K562 (cell line): ENCODE results near the gene CUX1. TPM values are rescaled to one million over a fixed set of nuclear protein-coding genes. Genes with fewer than 3 reads are reported as not detected.
A peak's percentile ranks its signal among the peaks of the same experiment; 100 is the strongest.

Experiments used
- ATAC-seq: fragments of 200-7000 bp; cut with Tn5 transposase; 3 replicates; pipeline ENCODE4 v1.9.1; 2020; ENCODE audit warnings: moderate library complexity
- BruUV-seq: library from RNA; stranded (reverse); fragments of 400-500 nt; replicated peaks from 2 replicates; lab custom pipeline; 2021; lab: Mats Ljungman, UMichigan
- CTCF ChIA-PET: fragments of 300-600 bp; formaldehyde crosslinking; extraction: SDS; loops from one replicate; lab custom pipeline; 2021; ENCODE audit warnings: low intra/inter-chr PET ratio; lab: Yijun Ruan, JAX
- POLR2A ChIA-PET: fragments of 300-600, 350-650 bp; sonication (Branson Sonifier 250); formaldehyde crosslinking; extraction: SDS; loops from one replicate; lab custom pipeline; 2021; ENCODE audit warnings: antibody characterized with exemption, inconsistent platforms; lab: Yijun Ruan, JAX
- DNase-seq, 4 experiments: peaks; one replicate each; pipeline versions ENCODE4 v3.0.0 to v3.0.0-alpha.2; 2011 to 2018; ENCODE audit warnings: low spot score in 3 of 4, mixed read lengths in 3 of 4; ENCODE audit errors: extremely low read depth in 1 of 4
- FAIRE-seq: peaks from 2 replicates; lab custom pipeline; 2011; peaks lifted over from hg19 to GRCh38; lab: Jason Lieb, UNC
- H2AFZ ChIP-seq: 2 replicates; pipeline ENCODE4 v1.6.0; 2011; ENCODE audit warnings: low read depth, low read length, control low read depth, inconsistent platforms
- H3K27ac ChIP-seq: fragments of 200-600 bp; 3 replicates; pipeline ENCODE4 v1.8.0; 2011; ENCODE audit warnings: low read depth, mild to moderate bottlenecking, control low read depth, inconsistent platforms, low read length, moderate library complexity, mixed read lengths; ENCODE audit errors: extremely low read depth
- H3K27me3 ChIP-seq, 2 experiments: fragments of 300-600 bp in 1 of 2; 2 replicates in 1 of 2; 3 replicates in 1 of 2; pipeline versions ENCODE4 v1.6.0 to v1.8.0; 2011; ENCODE audit warnings: inconsistent platforms in 2 of 2, low read length in 2 of 2, mild to moderate bottlenecking in 1 of 2, mixed read lengths in 1 of 2, moderate library complexity in 1 of 2; ENCODE audit not compliant: control insufficient read depth in 2 of 2, insufficient read depth in 2 of 2
- H3K36me3 ChIP-seq: fragments of 300-600 bp; 3 replicates; pipeline ENCODE4 v1.8.0; 2011; ENCODE audit warnings: mild to moderate bottlenecking, low read length, inconsistent platforms; ENCODE audit not compliant: control insufficient read depth, insufficient read depth
- H3K4me1 ChIP-seq, 2 experiments: fragments of 200-600 bp in 1 of 2; replicated peaks in 1 of 2; 2 replicates in 1 of 2; 3 replicates in 1 of 2; pipeline versions ENCODE4 v1.5.1 to v1.8.0; 2011; ENCODE audit warnings: inconsistent platforms in 2 of 2, low read length in 2 of 2, mild to moderate bottlenecking in 1 of 2, mixed read lengths in 1 of 2, moderate library complexity in 1 of 2; ENCODE audit not compliant: control insufficient read depth in 2 of 2, insufficient read depth in 2 of 2
- H3K4me2 ChIP-seq: 2 replicates; pipeline ENCODE4 v1.6.1; 2011; ENCODE audit warnings: low read length, control low read depth, inconsistent platforms, mixed read lengths; ENCODE audit not compliant: insufficient read depth
- H3K4me3 ChIP-seq: fragments of 200-600 bp; sonication (generic), shearing (Covaris generic); 2 replicates; pipeline ENCODE4 v1.5.1; 2016; ENCODE audit warnings: control low read depth, inconsistent platforms
- H3K79me2 ChIP-seq: fragments of 200-600 bp; 3 replicates; pipeline ENCODE4 v1.8.0; 2011; ENCODE audit warnings: low read length, inconsistent platforms; ENCODE audit not compliant: control insufficient read depth, insufficient read depth
- H3K9ac ChIP-seq, 2 experiments: 2 replicates each; pipeline versions ENCODE4 v1.6.0 to v1.6.1; 2011; ENCODE audit warnings: low read depth in 2 of 2, low read length in 2 of 2, control low read depth in 1 of 2, inconsistent platforms in 1 of 2, mild to moderate bottlenecking in 1 of 2, mixed read lengths in 1 of 2; ENCODE audit not compliant: insufficient read depth in 1 of 2
- H3K9me1 ChIP-seq: one replicate; pipeline ENCODE4 v1.6.0; 2011; ENCODE audit warnings: inconsistent platforms, mild to moderate bottlenecking, low read length, moderate library complexity; ENCODE audit not compliant: control insufficient read depth, insufficient read depth
- H3K9me3 ChIP-seq: replicated peaks from 2 replicates; pipeline ENCODE4 v1.5.1; 2011; ENCODE audit warnings: low read depth, low read length, inconsistent platforms; ENCODE audit not compliant: control insufficient read depth, insufficient read depth
- H4K20me1 ChIP-seq: replicated peaks from 2 replicates; pipeline ENCODE4 v1.6.1; 2011; ENCODE audit warnings: low read length, inconsistent platforms, mixed read lengths; ENCODE audit not compliant: control insufficient read depth, insufficient read depth
- CEBPB ChIP-seq: fragments of 450-650 bp; IDR thresholded peaks from 2 replicates; pipeline ENCODE4 v1.6.1; 2016; ENCODE audit warnings: missing genetic modification characterization, missing compliant biosample characterization
- CEBPG ChIP-seq, 3 experiments: fragments of 200-800 bp in 1 of 3; sonication (Bioruptor generic) in 1 of 3; sonication (generic) in 1 of 3; formaldehyde crosslinking in 1 of 3; IDR thresholded peaks in 2 of 3; conservative IDR thresholded peaks in 1 of 3; 2 replicates each; pipeline versions ENCODE4 v1.6.1 to v1.8.0; 2016 to 2022; ENCODE audit warnings: missing compliant biosample characterization in 2 of 3, missing genetic modification characterization in 2 of 3, mild to moderate bottlenecking in 1 of 3, missing genetic modification reagents in 1 of 3
- CREB1 ChIP-seq, 2 experiments: sonication (generic) in 1 of 2; formaldehyde crosslinking in 1 of 2; IDR thresholded peaks; 2 replicates each; pipeline versions ENCODE4 v1.6.1 to v1.8.0; 2012 to 2022; ENCODE audit warnings: inconsistent platforms in 1 of 2, mild to moderate bottlenecking in 1 of 2, missing genetic modification reagents in 1 of 2, moderate library complexity in 1 of 2
- ETV1 ChIP-seq: fragments of 450-650 bp; conservative IDR thresholded peaks from 2 replicates; pipeline ENCODE4 v1.6.1; 2016; ENCODE audit warnings: missing genetic modification characterization, control low read depth, low read depth, missing compliant biosample characterization
- HDGF ChIP-seq: fragments of 450-650 bp; IDR thresholded peaks from 2 replicates; pipeline ENCODE4 v1.6.1; 2016
- WGBS: fragments of 100-300 bp; shearing (Covaris generic); methylation state at CpG from one replicate; pipeline ENCODE4 v1.1.6; 2016; ENCODE audit warnings: low coverage, mixed read lengths; ENCODE audit not compliant: insufficient coverage; ENCODE audit errors: missing lambda C conversion rate; 5-methylcytosine and 5-hydroxymethylcytosine counted together
- in situ Hi-C: fragments of 300-500 bp; cut with MboI; formaldehyde crosslinking; loops from 4 replicates; pipeline ENCODE4 v1.15.0; 2018; ENCODE audit warnings: inconsistent platforms, mixed read lengths
- intact Hi-C: fragments of 100-400 bp; cut with micrococcal nuclease; formaldehyde crosslinking; loops from 2 replicates; pipeline ENCODE4 v1.14.2; 2022
- polyA plus RNA-seq, 8 experiments: library from polyadenylated mRNA; depleted of rRNA in 4 of 8; stranded (reverse) in 5 of 8; unstranded in 3 of 8; fragments of >200 nt; fragmentation: Nextera tagmentation in 2 of 8; fragmentation: Illumina TruSeq in 1 of 8; extraction: Ambion mirVana in 2 of 8; extraction: Trizol in 1 of 8; gene quantifications; 2 replicates each; pipeline versions ENCODE4 v1.2.1 to v1.2.3, GENCODE V29; 2011 to 2014; ENCODE audit warnings: inconsistent platforms in 1 of 8, missing spikeins in 1 of 8
- total RNA-seq, 7 experiments: library from RNA; depleted of rRNA in 6 of 7; stranded (reverse); fragments of >200 nt in 6 of 7; fragmentation: Illumina TruSeq in 2 of 7; extraction: Trizol in 2 of 7; gene quantifications; 2 replicates each; pipeline versions ENCODE4 v1.2.1 to v1.2.3, GENCODE V29; 2011 to 2021; ENCODE audit warnings: low replicate concordance in 1 of 7

Gene CUX1
- total and polyA plus RNA-seq, 9 of the 15 experiments (the other 6 are each of a cell fraction or from before 2014, with no cell fraction given): 3.6 to 55.3 (median 25.2) TPM

GRCh38 chr7:101959829-101960228 lies 142.4 kb downstream of the CUX1 start:
- in situ Hi-C loops (no loop called here), intact Hi-C loops (no loop called here)
- 0 out of 3 replicates have a peak, but pooled peaks cover 5% of the 10 kb centered on the region for H3K36me3 ChIP-seq
- no peak overlapping the region for H3K9ac ChIP-seq
- no peaks in the 10 kb centered on the region; a peak in 1 of 5 replicates for H3K4me1 ChIP-seq
- FAIRE-seq: no peak
- no peaks in the 10 kb centered on the region for H3K9me3 ChIP-seq
- peaks cover 27% of the 10 kb centered on the region; the same call in 2 of the 3 replicates for H3K79me2 ChIP-seq
- CTCF ChIA-PET: no interaction called here
- H3K4me2 ChIP-seq: no peak overlapping the region
- POLR2A ChIA-PET: interaction anchor here (0.7 to 1.4 kb wide), 2 partner anchors 9 to 104 kb away, joined by 3 read pairs; no protein-coding TSS in a partner anchor
- no peaks in the 10 kb centered on the region for H3K27me3 ChIP-seq
- no peak for DNase-seq
- TF ChIP-seq ETV1 (tag) (no peak), CEBPB (tag) (peak; percentile 67), CREB1 (IDR thresholded peaks at IDR 0.05) (no peak), CREB1 (CRISPR knock-in tag; IDR thresholded peaks at IDR 0.05) (no peak), CEBPG (CRISPR knock-in tag; IDR thresholded peaks at IDR 0.05) (no peak), CEBPG (tag; conservative IDR thresholded peaks at IDR 0.05 in 1 of 2, IDR thresholded peaks at IDR 0.05 in 1 of 2) (peak in 1 of 2 experiments; percentile 40; a peak in 1 of 4 replicates), HDGF (no peak)
- H4K20me1 ChIP-seq: peaks cover 5% of the 10 kb centered on the region; the same call in 1 of the 2 replicates
- peaks cover 3% of the 10 kb centered on the region for H3K9me1 ChIP-seq
- no peak for ATAC-seq
- no peak overlapping the region for H2AFZ ChIP-seq
- no peak overlapping the region for H3K27ac ChIP-seq
- BruUV-seq: no TSS peak
- WGBS: 94% methylated on average over 17 of the region's 17 CpGs
- H3K4me3 ChIP-seq: no peak overlapping the region
